GM19328 (cell line): ENCODE data around the gene GSTM3.
"Not testable (repeated sequence)": the region's sequence is repeated elsewhere in the genome, so short reads cannot be mapped to it uniquely, and the experiment has no call there.

ENCODE experiments used
- ATAC-seq: cut with Tn5 transposase; IDR thresholded peaks from one replicate; pipeline ENCODE4 v1.9.1; 2021; ENCODE audit warnings: mild to moderate bottlenecking, moderate library complexity; ENCODE audit not compliant: unreplicated experiment

Gene GSTM3

GRCh38 chr1:109732390-109732881 is 8.4 kb downstream of the GSTM3 start:
- ATAC-seq, result no peak

- ATAC-seq, result no peak
Measured at GRCh38 chr1:109730666-109731065, 10.2 kb downstream of the GSTM3 start.

GRCh38 chr1:109728870-109729269 is 12.0 kb downstream of the GSTM3 start:
- ATAC-seq, result no peak

- ATAC-seq, result no peak
Measured at GRCh38 chr1:109726728-109727373, 14.0 kb downstream of the GSTM3 start.

GRCh38 chr1:109726007-109726406 is 14.8 kb downstream of the GSTM3 start:
- ATAC-seq, result no peak

- no peak for ATAC-seq
Measured at GRCh38 chr1:109725510-109725909, 15.3 kb downstream of the GSTM3 start.

GRCh38 chr1:109724933-109725332 is 15.9 kb downstream of the GSTM3 start:
- no peak for ATAC-seq

GRCh38 chr1:109722908-109723691 is 17.7 kb downstream of the GSTM3 start:
- no peak for ATAC-seq

- no peak for ATAC-seq
Measured at GRCh38 chr1:109721971-109722370, 18.9 kb downstream of the GSTM3 start.

- ATAC-seq, result no peak
Measured at GRCh38 chr1:109721042-109721441, 19.8 kb downstream of the GSTM3 start.

GRCh38 chr1:109719337-109719837 is 21.5 kb downstream of the GSTM3 start:
- no peak for ATAC-seq

GRCh38 chr1:109718495-109718894 is 22.3 kb downstream of the GSTM3 start:
- ATAC-seq, result no peak

GRCh38 chr1:109717729-109718128 is 23.1 kb downstream of the GSTM3 start:
- ATAC-seq, result no peak

- no peak for ATAC-seq
Measured at GRCh38 chr1:109716570-109717090, 24.2 kb downstream of the GSTM3 start.

GRCh38 chr1:109716121-109716520 is 24.7 kb downstream of the GSTM3 start:
- no peak for ATAC-seq

GRCh38 chr1:109714661-109715372 is 26.0 kb downstream of the GSTM3 start:
- ATAC-seq, result no peak

- ATAC-seq, result no peak
Measured at GRCh38 chr1:109713636-109714035, 27.2 kb downstream of the GSTM3 start.

GRCh38 chr1:109712321-109712864 is 28.4 kb downstream of the GSTM3 start:
- ATAC-seq, result no peak

- not testable (repeated sequence) for ATAC-seq
Measured at GRCh38 chr1:109711593-109712320, 29.1 kb downstream of the GSTM3 start, which contains the start of gene GSTM5. GSTM5 (plus strand) TSS chr1:109712251; CDS start chr1:109712313, 62 bp downstream.

- ATAC-seq, result not testable (repeated sequence)
Measured at GRCh38 chr1:109709822-109710221, 31.0 kb downstream of the GSTM3 start.
